HUES48 (cell line): Measurements from ENCODE around the gene MTERF2.

ENCODE experiments used
- H3K27ac ChIP-seq: one replicate; pipeline ENCODE4 v1.7.0; 2013; ENCODE audit warnings: low read depth, low read length, inconsistent platforms
- H3K27me3 ChIP-seq: 2 replicates; pipeline ENCODE4 v1.6.1; 2013; ENCODE audit warnings: mild to moderate bottlenecking, low read length; ENCODE audit not compliant: control insufficient read depth, insufficient read depth
- H3K36me3 ChIP-seq: 2 replicates; pipeline ENCODE4 v1.6.1; 2013; ENCODE audit warnings: low read length; ENCODE audit not compliant: control insufficient read depth, insufficient read depth
- H3K4me1 ChIP-seq: 2 replicates; pipeline ENCODE4 v1.6.1; 2013; ENCODE audit warnings: mild to moderate bottlenecking, low read length; ENCODE audit not compliant: control insufficient read depth, insufficient read depth
- H3K4me3 ChIP-seq: 2 replicates; pipeline ENCODE4 v1.5.1; 2013; ENCODE audit warnings: mild to moderate bottlenecking, low read depth, low read length
- H3K9ac ChIP-seq: 2 replicates; pipeline ENCODE4 v1.6.1; 2013; ENCODE audit warnings: mild to moderate bottlenecking, low read depth, low read length, moderate library complexity
- H3K9me3 ChIP-seq: 2 replicates; pipeline ENCODE4 v1.6.1; 2013; ENCODE audit warnings: low read length; ENCODE audit not compliant: control insufficient read depth, insufficient read depth

Gene MTERF2

DNA sequence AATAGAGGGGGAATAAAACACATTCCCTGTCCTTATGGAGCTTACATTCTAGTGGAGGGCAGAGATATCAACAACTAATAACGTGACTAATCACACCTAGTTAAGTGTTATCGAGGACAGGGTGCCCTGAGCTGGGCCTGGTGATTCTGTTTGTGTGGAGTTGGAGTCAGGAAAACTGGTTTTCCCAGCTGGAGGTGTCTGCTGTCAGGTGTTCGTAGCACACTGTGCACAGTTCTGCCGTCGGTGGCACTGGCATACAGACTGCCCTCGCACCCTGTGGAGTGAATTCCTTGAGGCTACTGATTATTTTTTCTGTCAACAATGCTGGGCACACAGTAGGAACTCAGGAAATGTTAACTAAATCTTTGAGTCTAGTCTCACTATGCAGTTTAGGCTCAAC lies 900 bp upstream of the MTERF2 start:
- Histone ChIP-seq H3K9me3 (no peaks in the 10 kb centered on the region), H3K4me1 (peaks cover 12% of the 10 kb centered on the region), H3K27ac (no peak overlapping the region), H3K36me3 (peaks cover 10% of the 10 kb centered on the region), H3K27me3 (no peaks in the 10 kb centered on the region), H3K4me3 (peak overlapping the region; percentile 51), H3K9ac (no peak overlapping the region)

- Histone ChIP-seq H3K27me3 (no peaks in the 10 kb centered on the region), H3K4me3 (peak overlapping the region; percentile 80), H3K9ac (no peak overlapping the region), H3K9me3 (no peaks in the 10 kb centered on the region), H3K4me1 (peaks cover 12% of the 10 kb centered on the region), H3K27ac (no peak overlapping the region), H3K36me3 (peaks cover 4% of the 10 kb centered on the region; the same call in 1 of the 2 replicates)
Observed at GRCh38 chr12:106986135-106986534, 811 bp downstream of the MTERF2 start.

- Histone ChIP-seq H3K36me3 (peaks cover 4% of the 10 kb centered on the region; the same call in 1 of the 2 replicates), H3K4me1 (peaks cover 12% of the 10 kb centered on the region), H3K4me3 (no peak overlapping the region), H3K27me3 (no peaks in the 10 kb centered on the region), H3K27ac (no peak overlapping the region), H3K9ac (no peak overlapping the region), H3K9me3 (no peaks in the 10 kb centered on the region)
Observed at GRCh38 chr12:106985479-106985878, 1.5 kb downstream of the MTERF2 start.

GRCh38 chr12:106984588-106985137 lies 2.3 kb downstream of the MTERF2 start:
- Histone ChIP-seq H3K9ac (no peak overlapping the region), H3K27ac (no peak overlapping the region)

DNA sequence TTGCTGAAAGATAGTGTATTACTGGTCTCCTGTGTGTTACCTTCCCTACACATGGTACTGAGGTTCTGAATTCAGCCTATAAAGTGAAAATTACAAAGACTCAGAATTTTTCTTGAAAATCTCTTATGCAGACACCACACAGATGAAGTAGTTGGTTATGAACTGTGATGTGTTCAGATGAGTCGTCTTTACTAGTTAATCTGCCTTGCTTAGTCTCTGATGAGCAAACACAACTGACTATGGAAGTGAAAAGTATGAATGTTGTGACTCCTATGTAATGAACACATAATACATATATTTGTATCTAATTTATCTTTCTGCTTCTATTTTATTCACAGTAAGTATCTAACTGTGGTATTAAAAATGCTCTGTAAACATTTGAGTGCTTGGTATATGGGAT lies 4.7 kb downstream of the MTERF2 start:
- H3K9me3 ChIP-seq, result no peaks in the 10 kb centered on the region
- no peak overlapping the region for H3K4me3 ChIP-seq
- no peak overlapping the region for H3K9ac ChIP-seq
- H3K36me3 ChIP-seq, result peaks cover 4% of the 10 kb centered on the region; the same call in 1 of the 2 replicates
- H3K27ac ChIP-seq, result no peak overlapping the region
- no peaks in the 10 kb centered on the region; the same call in 1 of the 2 replicates for H3K4me1 ChIP-seq
- H3K27me3 ChIP-seq, result no peaks in the 10 kb centered on the region

More at GRCh38 chr12:106984588-106985137, 2.3 kb downstream of the MTERF2 start:
- Histone ChIP-seq H3K4me1 (peaks cover 12% of the 10 kb centered on the region), H3K27me3 (no peaks in the 10 kb centered on the region), H3K9me3 (no peaks in the 10 kb centered on the region), H3K4me3 (no peak overlapping the region), H3K36me3 (peaks cover 4% of the 10 kb centered on the region; the same call in 1 of the 2 replicates)

DNA sequence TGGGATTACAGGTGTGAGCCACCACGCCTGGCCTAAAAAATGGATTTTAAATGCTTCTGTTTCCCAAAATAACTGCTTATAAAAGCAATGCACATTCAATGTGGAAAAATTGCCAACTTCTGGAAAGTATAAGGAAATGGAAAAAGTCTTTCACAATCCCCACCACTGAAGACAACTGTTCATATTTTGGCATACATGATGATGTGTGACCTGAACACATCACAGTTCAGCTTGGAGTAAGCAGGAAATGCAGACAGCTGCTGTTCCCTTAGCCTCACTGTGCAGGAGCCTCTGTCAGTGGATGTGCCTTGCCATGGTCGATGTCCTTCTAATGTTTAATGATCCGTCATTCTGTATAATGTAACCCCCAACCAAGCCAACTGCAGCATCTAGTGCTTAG lies 5.2 kb downstream of the MTERF2 start:
- no peak overlapping the region for H3K9ac ChIP-seq
- no peaks in the 10 kb centered on the region for H3K9me3 ChIP-seq
- peaks cover 4% of the 10 kb centered on the region; the same call in 1 of the 2 replicates for H3K36me3 ChIP-seq
- no peaks in the 10 kb centered on the region for H3K4me1 ChIP-seq
- H3K27me3 ChIP-seq, result no peaks in the 10 kb centered on the region
- H3K27ac ChIP-seq, result no peak overlapping the region
- no peak overlapping the region for H3K4me3 ChIP-seq

DNA sequence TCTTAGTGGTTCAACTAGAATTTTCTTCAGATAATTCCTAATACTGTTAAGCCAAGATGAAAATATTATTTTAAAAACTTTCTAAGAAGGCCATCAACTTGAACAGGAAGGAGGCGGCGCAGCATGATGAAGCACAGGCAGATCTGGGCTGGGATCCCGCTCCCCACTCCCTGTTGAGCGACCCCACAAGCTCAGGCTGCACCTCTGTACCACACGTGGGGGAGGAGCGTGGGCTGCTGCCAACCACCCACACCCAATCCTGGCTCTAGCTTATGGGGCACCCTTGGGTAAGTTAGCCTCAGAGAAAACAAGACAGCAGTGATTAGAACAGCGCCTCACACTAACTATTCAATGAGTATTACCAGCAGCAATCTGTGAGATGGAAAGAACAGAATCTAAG lies 6.0 kb downstream of the MTERF2 start:
- H3K36me3 ChIP-seq, result peaks cover 4% of the 10 kb centered on the region; the same call in 1 of the 2 replicates
- H3K9me3 ChIP-seq, result no peaks in the 10 kb centered on the region
- H3K27ac ChIP-seq, result no peak overlapping the region
- H3K4me1 ChIP-seq, result no peaks in the 10 kb centered on the region
- H3K9ac ChIP-seq, result no peak overlapping the region
- no peaks in the 10 kb centered on the region for H3K27me3 ChIP-seq
- no peak overlapping the region for H3K4me3 ChIP-seq

DNA sequence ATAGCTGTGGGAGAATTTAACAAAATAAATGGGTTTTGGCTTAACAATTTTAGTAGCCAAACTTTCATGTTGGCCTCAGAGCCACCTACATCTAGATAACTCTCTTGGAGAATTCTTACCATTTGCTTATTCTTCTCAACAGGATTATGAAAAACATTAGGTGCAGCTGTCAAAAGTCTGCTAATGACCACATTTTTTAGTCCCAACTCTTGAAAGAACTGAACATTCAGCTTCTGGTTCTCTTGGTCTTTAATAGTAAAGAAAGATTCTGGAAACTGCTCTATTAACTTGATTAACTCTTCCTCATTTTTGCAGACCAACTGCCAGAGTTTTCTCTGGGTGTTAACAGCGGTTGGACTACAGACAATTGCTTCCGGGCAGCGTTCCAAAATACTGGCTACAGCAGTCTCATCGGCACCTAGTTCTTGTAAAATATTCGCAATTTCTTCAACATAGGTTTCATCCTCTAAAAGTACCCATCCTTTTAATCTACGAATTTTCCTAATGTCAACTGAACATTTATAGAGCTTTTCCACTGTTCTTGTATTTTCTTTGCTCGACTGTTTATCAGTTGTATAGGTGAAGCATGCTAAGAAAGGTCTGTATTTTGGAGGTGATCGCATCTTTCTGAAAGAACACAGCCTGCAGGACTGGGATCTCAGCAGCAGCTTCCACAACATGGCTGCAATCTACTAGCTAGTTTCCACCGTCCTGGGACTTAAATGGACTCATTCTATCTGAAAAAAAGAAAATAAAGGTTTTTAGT lies 8.7 kb downstream of the MTERF2 start:
- Histone ChIP-seq H3K36me3 (no peaks in the 10 kb centered on the region), H3K27me3 (no peaks in the 10 kb centered on the region), H3K9ac (no peak overlapping the region), H3K4me3 (no peak overlapping the region), H3K4me1 (no peaks in the 10 kb centered on the region), H3K27ac (no peak overlapping the region), H3K9me3 (no peaks in the 10 kb centered on the region)

- H3K9ac ChIP-seq, result no peak overlapping the region
- H3K27ac ChIP-seq, result no peak overlapping the region
- H3K4me1 ChIP-seq, result no peaks in the 10 kb centered on the region
- H3K27me3 ChIP-seq, result no peaks in the 10 kb centered on the region
- peaks cover 7% of the 10 kb centered on the region for H3K36me3 ChIP-seq
- H3K9me3 ChIP-seq, result no peaks in the 10 kb centered on the region
- no peak overlapping the region for H3K4me3 ChIP-seq
Observed at GRCh38 chr12:106976668-106977067, 10.3 kb downstream of the MTERF2 start.

DNA sequence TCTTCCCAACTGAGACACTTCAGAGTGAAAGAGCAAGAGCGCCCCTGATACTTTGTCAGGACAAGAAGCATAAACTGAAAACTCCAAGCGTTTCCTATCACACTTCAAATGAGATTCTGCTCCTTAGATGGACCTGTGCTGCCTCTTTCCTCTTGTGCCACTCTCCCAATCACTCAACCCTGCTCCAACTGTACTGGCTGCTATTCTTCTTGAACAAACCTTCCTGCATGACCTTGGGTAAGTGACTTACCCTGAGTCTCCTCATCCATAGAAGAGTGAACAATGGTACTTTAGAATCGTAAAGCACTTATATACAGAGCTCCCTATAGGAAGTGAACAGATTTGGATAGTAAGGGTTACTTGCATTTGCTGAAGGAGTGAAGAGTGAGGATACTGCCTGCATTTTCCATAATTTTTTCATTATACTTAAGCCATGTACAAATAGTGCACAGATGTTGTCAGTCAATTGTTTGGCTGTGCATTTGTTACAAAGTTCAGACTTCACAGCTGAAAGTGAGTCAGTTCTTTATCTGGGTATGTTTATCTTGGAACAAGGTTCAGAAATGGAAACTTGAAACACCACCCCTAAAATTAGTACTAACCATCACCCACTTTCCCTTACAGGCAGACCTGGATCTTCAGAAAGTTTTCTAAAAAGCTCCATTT lies 10.8 kb downstream of the MTERF2 start:
- Histone ChIP-seq H3K27me3 (no peaks in the 10 kb centered on the region), H3K36me3 (peaks cover 11% of the 10 kb centered on the region), H3K9me3 (no peaks in the 10 kb centered on the region), H3K9ac (no peak overlapping the region), H3K4me1 (no peaks in the 10 kb centered on the region), H3K27ac (no peak overlapping the region), H3K4me3 (no peak overlapping the region)

DNA sequence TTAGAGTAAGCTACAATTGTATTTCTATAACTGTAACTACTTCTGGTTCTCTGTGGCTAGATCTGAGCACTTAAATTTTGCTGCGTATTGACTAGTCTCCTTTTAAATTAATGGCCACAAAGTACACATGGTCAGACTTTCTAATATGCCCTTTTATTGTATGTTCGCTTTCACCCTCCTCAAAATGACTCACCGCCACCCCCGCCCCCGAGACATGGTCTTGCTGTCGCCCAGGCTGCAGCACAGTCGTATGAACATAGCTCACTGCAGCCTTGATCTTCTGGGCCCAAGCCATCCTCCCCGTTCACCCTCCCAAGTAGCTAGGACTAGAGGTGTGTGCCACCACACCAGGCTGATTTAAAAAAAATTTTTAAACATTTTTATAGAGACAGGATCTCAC lies 11.8 kb downstream of the MTERF2 start:
- no peak overlapping the region for H3K4me3 ChIP-seq
- no peak overlapping the region for H3K27ac ChIP-seq
- no peaks in the 10 kb centered on the region for H3K9me3 ChIP-seq
- no peaks in the 10 kb centered on the region for H3K4me1 ChIP-seq
- no peaks in the 10 kb centered on the region for H3K27me3 ChIP-seq
- H3K9ac ChIP-seq, result no peak overlapping the region
- peaks cover 11% of the 10 kb centered on the region for H3K36me3 ChIP-seq
